AG09309 (cell line): ENCODE data around the gene SLC8A1.

ENCODE experiments used
- DNase-seq: peaks from one replicate; pipeline ENCODE4 v3.0.0-alpha.2; 2010; ENCODE audit warnings: low read depth
- H3K4me3 ChIP-seq: 2 replicates; pipeline ENCODE4 v1.5.1; 2011; ENCODE audit warnings: mild to moderate bottlenecking, low read depth, low read length, moderate library complexity; ENCODE audit not compliant: control insufficient read depth
- TF ChIP-seq, protein P1 (sequence below): IDR thresholded peaks from 2 replicates; pipeline ENCODE4 v1.5.1; 2011; ENCODE audit warnings: mild to moderate bottlenecking, low read depth, low read length, inconsistent platforms; ENCODE audit not compliant: insufficient read depth, control insufficient read depth; ENCODE audit errors: missing control alignments

Gene SLC8A1

DNA sequence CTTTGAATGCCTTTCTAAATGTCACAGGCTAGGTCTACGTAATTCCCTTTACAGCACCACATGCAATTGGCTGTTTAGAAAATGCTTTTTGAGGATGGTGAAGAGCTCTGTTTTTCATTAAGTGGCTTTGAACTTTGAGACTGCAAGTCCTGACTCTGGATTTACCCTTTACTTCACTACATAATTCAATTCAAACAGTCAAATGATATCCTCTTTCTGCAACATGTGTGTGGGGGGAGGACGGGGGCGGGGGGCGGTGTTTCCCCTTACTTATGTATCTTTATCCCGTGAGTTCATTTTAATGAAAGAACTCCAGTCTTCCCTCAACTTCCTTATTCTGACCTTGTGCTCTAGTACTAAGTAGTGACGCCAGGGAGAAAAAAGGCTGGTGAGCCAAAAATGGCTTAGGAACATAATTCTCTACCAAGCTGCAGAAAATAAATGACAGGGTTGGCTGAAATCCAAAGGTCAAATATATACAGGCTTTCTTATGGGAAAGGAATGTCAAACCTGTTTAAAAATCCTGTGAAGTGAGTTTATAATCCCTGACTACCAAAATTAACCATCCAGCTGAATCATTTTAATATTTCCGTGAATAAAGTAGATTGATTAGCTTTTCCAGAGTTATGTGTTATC lies 119.6 kb downstream of the SLC8A1 start:
- no peak for DNase-seq
- no peak overlapping the region for H3K4me3 ChIP-seq
- TF ChIP-seq, protein P1, sequence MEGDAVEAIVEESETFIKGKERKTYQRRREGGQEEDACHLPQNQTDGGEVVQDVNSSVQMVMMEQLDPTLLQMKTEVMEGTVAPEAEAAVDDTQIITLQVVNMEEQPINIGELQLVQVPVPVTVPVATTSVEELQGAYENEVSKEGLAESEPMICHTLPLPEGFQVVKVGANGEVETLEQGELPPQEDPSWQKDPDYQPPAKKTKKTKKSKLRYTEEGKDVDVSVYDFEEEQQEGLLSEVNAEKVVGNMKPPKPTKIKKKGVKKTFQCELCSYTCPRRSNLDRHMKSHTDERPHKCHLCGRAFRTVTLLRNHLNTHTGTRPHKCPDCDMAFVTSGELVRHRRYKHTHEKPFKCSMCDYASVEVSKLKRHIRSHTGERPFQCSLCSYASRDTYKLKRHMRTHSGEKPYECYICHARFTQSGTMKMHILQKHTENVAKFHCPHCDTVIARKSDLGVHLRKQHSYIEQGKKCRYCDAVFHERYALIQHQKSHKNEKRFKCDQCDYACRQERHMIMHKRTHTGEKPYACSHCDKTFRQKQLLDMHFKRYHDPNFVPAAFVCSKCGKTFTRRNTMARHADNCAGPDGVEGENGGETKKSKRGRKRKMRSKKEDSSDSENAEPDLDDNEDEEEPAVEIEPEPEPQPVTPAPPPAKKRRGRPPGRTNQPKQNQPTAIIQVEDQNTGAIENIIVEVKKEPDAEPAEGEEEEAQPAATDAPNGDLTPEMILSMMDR, result no peak

DNA sequence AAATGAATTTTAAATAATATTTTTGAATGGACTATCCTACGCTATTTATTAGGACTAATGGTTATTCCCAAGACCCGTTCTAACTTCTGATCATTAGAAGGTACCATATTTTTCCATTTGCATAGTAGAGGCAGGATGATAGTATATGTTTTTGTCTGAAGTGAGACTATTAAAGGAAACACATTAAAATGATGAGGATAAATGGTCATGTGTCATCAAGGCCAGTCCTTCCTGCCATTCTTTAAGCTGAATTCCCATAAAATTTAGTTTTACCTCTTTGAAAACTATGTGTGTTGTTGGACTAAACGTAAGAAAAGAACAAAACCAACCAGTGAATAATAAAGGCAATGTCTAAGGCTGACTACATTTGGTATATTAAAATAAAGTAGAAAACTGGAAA lies 121.8 kb downstream of the SLC8A1 start:
- no peak for DNase-seq
- TF ChIP-seq, protein P1, result no peak
- H3K4me3 ChIP-seq, result no peak overlapping the region

DNA sequence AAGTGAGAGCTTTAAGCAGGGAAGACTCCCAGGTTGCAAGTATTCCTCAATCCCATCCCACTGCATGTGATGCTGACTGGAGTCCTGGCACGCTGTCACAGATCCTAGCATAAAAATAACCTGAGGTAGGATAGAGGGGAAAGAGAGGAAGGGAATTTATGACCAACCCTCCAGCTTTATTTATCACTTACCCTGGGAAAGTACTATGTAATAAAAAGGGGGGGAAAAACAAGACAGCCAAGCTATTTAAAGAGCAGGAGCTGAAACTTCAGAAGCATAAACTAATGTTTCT lies 122.2 kb downstream of the SLC8A1 start:
- DNase-seq, result no peak
- TF ChIP-seq, protein P1, result no peak
- no peak overlapping the region for H3K4me3 ChIP-seq

DNA sequence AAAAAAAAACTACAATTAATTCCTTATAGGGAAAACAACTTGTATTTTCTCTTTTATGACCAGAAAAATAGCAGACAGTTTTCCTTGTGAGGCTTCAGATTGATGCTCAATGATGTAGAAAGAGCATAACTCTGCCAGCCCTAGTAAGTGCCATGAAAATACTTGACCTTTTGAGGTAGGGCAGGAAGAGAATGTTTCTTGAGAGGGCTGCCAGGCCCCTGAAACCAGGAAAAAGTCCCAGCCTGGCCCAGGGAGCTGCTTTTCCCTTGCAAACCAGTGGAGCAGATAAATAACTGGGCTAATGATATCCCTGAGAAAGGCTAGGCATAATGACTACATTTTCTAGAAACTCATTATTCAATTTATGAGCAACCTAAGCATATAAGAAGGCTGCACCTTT lies 126.8 kb downstream of the SLC8A1 start:
- no peak overlapping the region for H3K4me3 ChIP-seq
- TF ChIP-seq, protein P1, result no peak
- DNase-seq, result no peak

DNA sequence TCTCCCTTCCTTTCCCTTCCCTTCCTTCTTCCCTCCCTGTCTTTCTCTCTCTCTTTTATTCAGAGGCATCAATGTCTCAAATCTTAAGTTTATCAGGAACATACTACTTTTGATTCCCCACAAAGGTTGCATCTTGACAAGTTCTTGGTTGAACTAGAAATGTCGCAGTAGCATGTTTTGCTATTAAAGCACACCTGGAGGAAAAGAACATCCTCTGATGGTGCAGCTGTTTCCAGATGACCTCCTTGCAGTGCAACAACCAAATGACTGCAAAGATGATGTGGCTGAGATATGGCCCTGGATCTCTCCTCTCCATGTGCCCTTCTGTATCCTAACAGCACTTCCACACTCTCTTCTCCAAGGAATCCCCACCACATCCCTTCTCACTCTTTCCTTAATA lies 127.2 kb downstream of the SLC8A1 start:
- H3K4me3 ChIP-seq, result no peak overlapping the region
- no peak for DNase-seq
- TF ChIP-seq, protein P1, result no peak

DNA sequence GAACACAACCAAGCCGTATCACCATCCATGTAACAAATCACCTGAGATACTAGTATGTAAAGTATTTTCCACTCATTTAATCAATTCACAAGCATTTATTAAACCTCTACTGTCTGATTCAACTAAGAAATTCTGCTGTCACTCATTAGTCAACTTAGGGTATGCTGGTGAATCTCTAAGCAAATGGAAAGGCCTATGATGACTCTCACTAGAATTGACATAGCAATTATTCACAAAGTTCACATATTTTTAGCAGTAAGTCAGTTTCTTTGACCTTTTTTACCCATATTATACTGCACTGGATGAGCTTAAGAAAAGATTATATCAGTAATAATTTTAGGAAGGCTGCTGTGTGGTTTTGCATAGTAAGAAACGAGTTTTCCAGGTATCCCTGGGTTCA lies 130.1 kb downstream of the SLC8A1 start:
- DNase-seq, result no peak
- TF ChIP-seq, protein P1, result no peak
- no peak overlapping the region for H3K4me3 ChIP-seq

DNA sequence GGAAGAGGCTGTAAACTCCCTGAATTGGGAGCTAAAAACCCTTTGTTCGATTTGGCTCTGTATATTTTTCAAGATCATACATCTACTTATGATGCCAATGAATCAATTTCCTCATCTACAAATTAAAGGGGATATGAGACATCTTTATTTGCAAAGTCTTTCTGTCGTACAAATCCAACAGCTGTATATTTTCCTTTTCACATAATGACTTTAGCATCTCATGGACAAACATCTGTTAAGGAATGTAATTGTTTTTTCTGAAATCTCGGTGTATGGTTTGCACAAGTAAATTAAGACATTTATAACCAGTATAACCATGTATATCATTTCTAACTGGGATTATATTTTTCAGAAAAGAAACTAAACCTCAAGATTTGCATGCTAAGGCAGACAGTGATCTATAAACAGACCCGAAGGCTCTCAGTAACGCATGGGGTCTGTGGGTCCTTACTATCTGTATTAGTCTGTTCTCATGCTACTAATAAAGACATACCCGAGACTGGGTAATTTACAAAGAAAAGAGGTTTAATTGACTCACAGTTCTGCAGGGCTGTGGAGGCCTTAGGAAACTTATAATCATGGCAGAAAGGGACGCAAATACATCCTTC lies 130.8 kb downstream of the SLC8A1 start:
- no peak for DNase-seq
- TF ChIP-seq, protein P1, result no peak
- no peak overlapping the region for H3K4me3 ChIP-seq
